HT-29 (cell line): Measurements from ENCODE around the gene CHCT1. TPM values are rescaled to one million over a fixed set of nuclear protein-coding genes. Genes with fewer than 3 reads are reported as not detected.

Experiments used
- DNase-seq: peaks from one replicate; pipeline ENCODE4 v3.0.0-alpha.2; 2015; ENCODE audit warnings: low spot score
- total RNA-seq: library from RNA; depleted of rRNA; stranded (reverse); fragments of >200 nt; shearing (Covaris generic); gene quantifications from 2 replicates; pipeline ENCODE4 v1.2.3, GENCODE V29; 2014; rRNA removed

CHCT1 gene
- total RNA-seq, 1 experiment from 2014 or later = not detected

DNA sequence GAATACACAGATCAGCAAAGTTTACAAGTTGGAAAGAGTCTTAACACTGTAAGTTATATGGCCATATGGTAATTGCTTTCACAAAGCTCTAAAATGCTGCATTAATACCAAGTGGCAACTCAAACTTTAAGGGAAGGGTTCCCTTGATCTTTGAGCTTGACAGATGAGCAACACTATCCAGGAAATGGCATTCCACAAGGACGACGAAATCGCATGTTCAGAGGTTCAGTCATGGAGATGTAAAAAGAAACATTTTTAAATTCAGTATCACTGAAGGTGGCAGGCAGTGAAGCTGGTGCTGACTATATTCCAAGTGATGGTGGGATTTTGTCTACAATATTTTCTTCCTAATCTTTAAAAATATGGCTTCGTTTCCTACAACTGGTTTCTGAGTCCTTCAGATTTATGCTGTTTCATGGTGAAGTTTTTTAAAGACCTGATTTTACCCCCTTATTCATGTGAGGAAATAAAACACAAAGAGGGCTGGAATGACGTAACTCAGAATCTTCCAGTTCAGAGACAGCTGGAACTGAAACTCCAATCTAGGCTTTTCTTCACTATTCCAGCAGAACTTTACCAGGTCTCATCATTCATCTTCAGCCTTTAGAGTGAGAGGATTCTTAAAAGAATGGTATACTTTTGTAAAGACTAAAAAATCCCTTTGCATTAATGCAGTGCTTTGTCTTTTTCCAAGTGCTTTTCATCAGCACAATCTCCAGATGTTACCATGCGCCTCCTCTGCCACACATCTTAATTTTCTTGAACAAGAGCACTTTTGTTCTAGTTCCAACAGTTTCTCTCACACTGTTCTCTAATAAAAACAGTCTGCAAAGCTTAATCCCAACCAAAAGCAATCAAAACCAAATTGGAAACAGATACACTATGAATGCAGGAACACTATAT is 20.2 kb downstream of the CHCT1 start:
- DNase-seq = no peak

- no peak for DNase-seq
These were observed 21.4 kb downstream of the CHCT1 start for GRCh38 chr17:60443713-60444112.

- no peak for DNase-seq
These were observed 22.9 kb downstream of the CHCT1 start for GRCh38 chr17:60445144-60445543.

- no peak for DNase-seq
These were observed 25.1 kb downstream of the CHCT1 start for GRCh38 chr17:60447375-60447774.

GRCh38 chr17:60451071-60451470 is 28.8 kb downstream of the CHCT1 start:
- no peak for DNase-seq

DNA sequence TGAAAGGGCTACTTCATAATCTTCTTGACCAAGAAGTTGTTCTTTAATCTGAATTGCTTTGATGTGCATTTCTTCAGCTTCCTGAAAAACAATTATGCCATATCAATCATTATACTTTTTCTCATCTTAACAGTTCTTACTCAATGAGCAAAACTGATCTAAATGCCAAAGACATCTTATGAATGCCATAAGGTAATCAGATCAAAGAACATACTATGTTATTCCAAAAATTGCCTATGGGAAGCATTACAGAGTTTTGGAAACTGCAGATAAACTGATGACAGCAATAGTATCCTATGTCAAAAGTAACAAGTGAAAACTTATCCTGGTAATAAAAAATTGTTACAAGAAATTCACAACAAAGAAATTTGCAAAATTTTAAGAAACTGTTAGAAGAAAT is 29.7 kb downstream of the CHCT1 start:
- DNase-seq = no peak

- DNase-seq = no peak
These were observed 33.1 kb downstream of the CHCT1 start for GRCh38 chr17:60455378-60455777.

DNA sequence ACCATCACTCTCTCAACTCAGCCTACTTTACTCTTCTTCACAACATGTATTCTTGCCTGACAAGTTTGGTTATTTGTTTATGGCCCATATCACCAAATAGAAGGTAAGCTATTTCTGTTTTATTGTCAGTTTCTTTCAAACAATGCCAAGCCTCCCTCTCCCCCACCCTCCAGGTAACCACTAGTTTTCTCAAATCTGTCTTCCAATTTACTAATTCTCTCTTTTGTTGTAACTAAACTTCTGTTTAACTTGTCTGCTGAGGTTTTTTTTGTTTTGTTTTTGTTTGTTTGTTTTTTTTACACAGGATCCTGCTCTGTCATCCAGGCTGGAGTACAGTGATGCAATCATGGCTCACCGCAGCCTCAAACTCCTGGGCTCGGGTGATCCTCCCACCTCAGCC is 34.9 kb downstream of the CHCT1 start:
- DNase-seq = no peak

- DNase-seq = no peak
These were observed 39.3 kb downstream of the CHCT1 start for GRCh38 chr17:60461584-60461983.

DNA sequence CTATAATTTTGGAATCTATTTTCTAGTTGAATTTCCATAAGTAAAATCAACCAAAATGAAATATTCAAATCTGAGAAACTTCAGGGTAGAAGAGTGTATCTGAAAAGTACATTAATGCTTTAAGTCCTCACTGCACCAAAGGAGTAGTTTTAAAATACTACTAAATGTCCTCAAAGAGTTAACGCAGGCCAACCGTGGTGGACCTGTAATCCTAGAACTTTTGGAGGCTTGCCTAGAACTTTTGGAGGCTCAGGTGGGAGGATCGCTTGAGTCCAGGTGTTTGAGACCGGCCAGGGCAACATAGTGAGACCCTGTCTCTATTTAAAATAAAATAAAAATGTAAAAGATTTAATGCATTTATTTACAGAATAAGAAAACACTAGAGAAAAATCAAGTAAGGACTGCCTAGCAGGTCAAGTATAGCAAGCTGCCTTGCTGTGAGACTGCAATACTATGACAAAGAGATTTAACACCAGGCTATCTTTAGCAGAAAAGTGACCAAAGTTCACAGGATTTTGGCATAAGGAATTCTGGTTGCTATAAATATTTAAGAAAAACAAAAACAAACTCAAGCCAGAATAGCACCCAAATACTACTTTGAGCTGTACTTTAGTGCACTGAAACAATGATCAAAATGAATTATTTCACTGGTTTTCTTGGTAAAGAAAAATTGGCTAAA is 41.0 kb downstream of the CHCT1 start:
- DNase-seq = no peak

- no peak for DNase-seq
These were observed 42.1 kb downstream of the CHCT1 start for GRCh38 chr17:60464343-60464742.

DNA sequence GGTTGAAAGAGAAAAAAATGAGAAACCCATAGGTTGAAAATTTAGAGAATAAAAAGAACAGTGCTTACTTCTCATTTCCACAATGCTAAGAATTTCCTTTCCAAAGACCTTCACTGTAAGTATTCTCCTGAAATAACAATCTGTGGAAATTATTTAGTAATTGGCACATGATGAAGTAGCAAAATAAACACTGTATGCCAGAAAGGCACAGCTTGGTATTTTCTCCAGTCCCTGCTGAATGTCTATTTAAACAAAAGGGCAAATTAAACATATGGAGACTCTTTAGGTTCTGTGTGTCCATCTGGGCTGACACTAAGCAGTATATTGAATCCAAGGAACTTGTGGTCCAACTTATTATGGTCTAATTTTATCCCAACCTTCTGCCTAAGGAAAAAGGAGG is 46.1 kb downstream of the CHCT1 start:
- DNase-seq = no peak

DNA sequence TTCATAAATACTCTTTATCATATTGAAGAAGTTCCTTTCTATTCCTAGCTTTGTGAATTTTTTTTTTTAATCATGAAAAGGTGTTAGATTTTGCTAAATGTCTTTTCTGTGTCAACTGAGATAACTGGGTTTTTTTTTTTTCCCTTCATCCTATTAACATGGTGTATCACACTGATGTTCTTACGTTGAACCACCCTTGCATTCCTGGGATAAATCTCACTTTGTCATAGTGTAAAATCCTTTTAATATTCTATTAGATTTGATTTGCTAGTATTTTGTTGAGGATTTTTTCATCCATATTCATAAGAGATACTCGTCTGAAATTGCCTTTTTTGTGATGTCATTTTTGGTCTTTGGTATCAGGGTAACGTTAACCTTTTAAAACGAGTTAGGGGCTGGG is 49.2 kb downstream of the CHCT1 start:
- DNase-seq = no peak

GRCh38 chr17:60472449-60472848 is 50.2 kb downstream of the CHCT1 start:
- no peak for DNase-seq

DNA sequence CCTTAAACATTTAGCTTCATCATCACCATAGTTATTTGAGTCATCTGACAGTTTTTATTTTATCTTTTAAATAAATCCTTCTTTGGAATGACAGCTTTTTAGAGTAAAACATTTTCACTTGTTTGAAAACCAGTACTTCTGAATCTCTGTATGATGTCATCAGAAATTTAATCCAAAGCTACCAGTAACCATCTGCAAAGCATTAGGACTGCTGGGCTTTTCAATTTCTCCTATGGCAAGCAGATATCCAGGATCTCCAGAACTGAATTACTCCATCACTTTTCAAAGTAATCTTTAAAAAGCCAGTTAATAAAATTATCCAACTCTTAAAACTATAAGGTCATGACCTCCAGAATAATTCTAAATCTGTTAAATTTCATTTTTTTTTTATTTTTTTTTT is 51.5 kb downstream of the CHCT1 start:
- DNase-seq = no peak

Other genes starting within 250 kb of the CHCT1 start
- gene USP32, start 30.4 kb upstream of the CHCT1 start, total RNA-seq = 19.9 and 24.6 TPM in 2 replicates
- 8.0 and 8.3 TPM in 2 replicates for gene APPBP2, start 103.8 kb downstream of the CHCT1 start, total RNA-seq
- gene PPM1D, start 177.7 kb downstream of the CHCT1 start, total RNA-seq = 11.3 and 13.1 TPM in 2 replicates